H1 (cell line): ENCODE data around the gene SLC6A6. TPM values are rescaled to one million over a fixed set of nuclear protein-coding genes. Genes with fewer than 3 reads are reported as not detected.

Source experiments
- CTCF ChIA-PET: fragments of 300-600 bp; sonication (Branson Sonifier 250); formaldehyde crosslinking; loops from one replicate; lab custom pipeline; 2021; ENCODE audit not compliant: partially characterized antibody; lab: Charles Lee
- POLR2A ChIA-PET: fragments of 300-600 bp; sonication (Branson Sonifier 250); formaldehyde crosslinking; loops from one replicate; lab custom pipeline; 2021; ENCODE audit warnings: inconsistent platforms; ENCODE audit not compliant: partially characterized antibody; lab: Charles Lee
- DNase-seq, 2 experiments: peaks; one replicate each; pipeline versions ENCODE4 v3.0.0 to v3.0.0-alpha.2; 2010 to 2022; ENCODE audit warnings: low spot score in 2 of 2, low read depth in 1 of 2, mixed read lengths in 1 of 2
- FAIRE-seq: peaks from 2 replicates; lab custom pipeline; 2011; peaks lifted over from hg19 to GRCh38; lab: Jason Lieb, UNC
- H2AFZ ChIP-seq: 2 replicates; pipeline ENCODE4 v1.8.1; 2012; ENCODE audit warnings: low read length, inconsistent platforms
- H2AK5ac ChIP-seq: 2 replicates; pipeline ENCODE4 v1.6.1; 2013; ENCODE audit warnings: low read depth, low read length
- H2BK120ac ChIP-seq: replicated peaks from 2 replicates; pipeline ENCODE3; 2013; ENCODE audit warnings: low read depth, low read length, inconsistent platforms
- H2BK12ac ChIP-seq: 2 replicates; pipeline ENCODE4 v1.6.1; 2013; ENCODE audit warnings: low read depth, low read length
- H2BK15ac ChIP-seq: 2 replicates; pipeline ENCODE4 v1.6.1; 2013; ENCODE audit warnings: low read length
- H2BK20ac ChIP-seq: 2 replicates; pipeline ENCODE4 v1.6.1; 2013; ENCODE audit warnings: low read length
- H2BK5ac ChIP-seq: 2 replicates; pipeline ENCODE4 v1.6.1; 2013; ENCODE audit warnings: low read depth, low read length
- H3K14ac ChIP-seq: 2 replicates; pipeline ENCODE4 v1.6.1; 2013; ENCODE audit warnings: inconsistent platforms; ENCODE audit not compliant: insufficient read length
- H3K18ac ChIP-seq: 2 replicates; pipeline ENCODE4 v1.6.1; 2013; ENCODE audit warnings: low read length; ENCODE audit errors: extremely low read depth
- H3K23ac ChIP-seq: 2 replicates; pipeline ENCODE4 v1.6.1; 2013; ENCODE audit warnings: inconsistent platforms; ENCODE audit not compliant: insufficient read length
- H3K23me2 ChIP-seq: 2 replicates; pipeline ENCODE4 v1.6.1; 2013; ENCODE audit warnings: low read depth, low read length
- H3K27ac ChIP-seq: 2 replicates; pipeline ENCODE4 v1.6.1; 2011; ENCODE audit warnings: low read depth, low read length, inconsistent platforms
- H3K27me3 ChIP-seq, 4 experiments: replicated peaks in 1 of 4; 1 replicate in 1 of 4; 2 replicates in 3 of 4; pipeline versions ENCODE4 v1.6.1 to v1.8.1; 2011 to 2013; ENCODE audit warnings: low read length in 3 of 4, mild to moderate bottlenecking in 3 of 4, inconsistent platforms in 2 of 4, mixed read lengths in 2 of 4, moderate library complexity in 1 of 4; ENCODE audit not compliant: control insufficient read depth in 3 of 4, insufficient read depth in 3 of 4; ENCODE audit errors: extremely low read depth in 1 of 4
- H3K36me3 ChIP-seq, 4 experiments: 2 replicates each; pipeline versions ENCODE4 v1.6.1 to v1.8.1; 2011 to 2013; ENCODE audit warnings: mild to moderate bottlenecking in 4 of 4, low read length in 3 of 4, moderate library complexity in 2 of 4, control low read depth in 1 of 4, inconsistent platforms in 1 of 4; ENCODE audit not compliant: insufficient read depth in 4 of 4, control insufficient read depth in 2 of 4
- H3K4ac ChIP-seq: replicated peaks from 2 replicates; pipeline ENCODE3; 2013; ENCODE audit warnings: low read length, low read depth, mixed read lengths, inconsistent platforms; ENCODE audit not compliant: insufficient read length
- H3K4me1 ChIP-seq, 4 experiments: replicated peaks in 1 of 4; 1 replicate in 1 of 4; 2 replicates in 3 of 4; pipeline versions ENCODE4 v1.6.1 to v1.8.1; 2011 to 2013; ENCODE audit warnings: low read length in 3 of 4, inconsistent platforms in 2 of 4, mixed read lengths in 1 of 4; ENCODE audit not compliant: insufficient read depth in 4 of 4, control insufficient read depth in 3 of 4
- H3K4me2 ChIP-seq, 2 experiments: 2 replicates each; pipeline versions ENCODE4 v1.6.1 to v1.8.1; 2011 to 2013; ENCODE audit warnings: low read depth in 2 of 2, low read length in 2 of 2, control low read depth in 1 of 2, inconsistent platforms in 1 of 2, mild to moderate bottlenecking in 1 of 2; ENCODE audit not compliant: insufficient read depth in 1 of 2
- H3K4me3 ChIP-seq, 4 experiments: fragments of 200-600, 300-600 bp in 1 of 4; sonication (generic), shearing (Covaris generic), sonication (Bioruptor Twin) in 1 of 4; 2 replicates each; pipeline versions ENCODE4 v1.5.1 to v1.8.1; 2011 to 2016; ENCODE audit warnings: low read length in 4 of 4, low read depth in 3 of 4, control low read depth in 2 of 4, inconsistent platforms in 2 of 4, mild to moderate bottlenecking in 2 of 4, mixed read lengths in 1 of 4, moderate library complexity in 1 of 4; ENCODE audit not compliant: insufficient read depth in 2 of 4; ENCODE audit errors: extremely low read depth in 1 of 4
- H3K56ac ChIP-seq: replicated peaks from 2 replicates; pipeline ENCODE3; 2013; ENCODE audit warnings: low read depth, mild to moderate bottlenecking, mixed read lengths, low read length, inconsistent platforms; ENCODE audit not compliant: insufficient read length
- H3K79me1 ChIP-seq: 2 replicates; pipeline ENCODE4 v1.6.1; 2013; ENCODE audit warnings: low read depth, low read length, control low read depth
- H3K79me2 ChIP-seq, 2 experiments: 2 replicates each; pipeline versions ENCODE4 v1.6.1 to v1.8.1; 2012 to 2013; ENCODE audit warnings: low read length in 2 of 2, mild to moderate bottlenecking in 2 of 2, inconsistent platforms in 1 of 2; ENCODE audit not compliant: insufficient read depth in 2 of 2, control insufficient read depth in 1 of 2
- H3K9ac ChIP-seq, 4 experiments: replicated peaks in 1 of 4; 1 replicate in 1 of 4; 2 replicates in 3 of 4; pipeline versions ENCODE4 v1.6.1 to v1.8.1; 2011 to 2013; ENCODE audit warnings: low read depth in 3 of 4, low read length in 3 of 4, control low read depth in 2 of 4, mild to moderate bottlenecking in 2 of 4, moderate library complexity in 2 of 4, inconsistent platforms in 1 of 4; ENCODE audit errors: extremely low read depth in 1 of 4
- H3K9me3 ChIP-seq, 2 experiments: 2 replicates each; pipeline versions ENCODE4 v1.6.1 to v1.8.1; 2012 to 2013; ENCODE audit warnings: mild to moderate bottlenecking in 2 of 2, moderate library complexity in 2 of 2, control low read depth in 1 of 2, inconsistent platforms in 1 of 2, low read depth in 1 of 2, low read length in 1 of 2, mixed read lengths in 1 of 2; ENCODE audit not compliant: insufficient read depth in 2 of 2
- H4K20me1 ChIP-seq, 2 experiments: replicated peaks in 1 of 2; 2 replicates each; pipeline versions ENCODE3 to v1.8.1; 2011 to 2013; ENCODE audit warnings: inconsistent platforms in 2 of 2, low read length in 2 of 2, mild to moderate bottlenecking in 1 of 2; ENCODE audit not compliant: insufficient read depth in 2 of 2, control insufficient read depth in 1 of 2
- H4K5ac ChIP-seq: 2 replicates; pipeline ENCODE4 v1.6.1; 2013; ENCODE audit warnings: low read length, low read depth, mixed read lengths, inconsistent platforms; ENCODE audit not compliant: insufficient read length
- H4K8ac ChIP-seq: 2 replicates; pipeline ENCODE4 v1.8.0; 2013; ENCODE audit warnings: mild to moderate bottlenecking, moderate library complexity, low read length, inconsistent platforms; ENCODE audit not compliant: insufficient read depth; ENCODE audit errors: extremely low read depth
- H4K91ac ChIP-seq: replicated peaks from 2 replicates; pipeline ENCODE3; 2013; ENCODE audit warnings: low read length, mixed read lengths, inconsistent platforms; ENCODE audit not compliant: insufficient read length
- ATF2 ChIP-seq: IDR thresholded peaks from 2 replicates; pipeline ENCODE4 v1.6.1; 2012; ENCODE audit warnings: low read length, inconsistent platforms
- ATF3 ChIP-seq: IDR thresholded peaks from 2 replicates; pipeline ENCODE4 v1.6.1; 2011; ENCODE audit warnings: low read depth, mild to moderate bottlenecking, low read length; ENCODE audit not compliant: insufficient read depth
- BRCA1 ChIP-seq: IDR thresholded peaks from 2 replicates; pipeline ENCODE4 v1.6.1; 2012; ENCODE audit warnings: low read depth, low read length, improper control_type of control experiment
- MAFK ChIP-seq: IDR thresholded peaks from 2 replicates; pipeline ENCODE4 v1.6.1; 2012; ENCODE audit warnings: low read depth, mild to moderate bottlenecking, improper control_type of control experiment, low read length
- POLR2AphosphoS5 ChIP-seq: IDR thresholded peaks from 2 replicates; pipeline ENCODE4 v1.6.1; 2011; ENCODE audit warnings: low read depth, low read length
- RXRA ChIP-seq: IDR thresholded peaks from 2 replicates; pipeline ENCODE4 v1.6.1; 2011; ENCODE audit warnings: low read depth, mild to moderate bottlenecking, low read length, moderate library complexity; ENCODE audit not compliant: insufficient read depth
- SP4 ChIP-seq: IDR thresholded peaks from 2 replicates; pipeline ENCODE4 v1.6.1; 2012; ENCODE audit warnings: low read length, inconsistent platforms
- WGBS, 2 experiments: shearing (Covaris generic) in 1 of 2; methylation state at CpG; one replicate each; pipeline versions ENCODE4 v1.1.6 to v1.1.7; 2013 to 2015; ENCODE audit warnings: low lambda C conversion rate in 2 of 2, mixed read lengths in 2 of 2, inconsistent platforms in 1 of 2, low coverage in 1 of 2, missing lambda C conversion rate in 1 of 2; ENCODE audit not compliant: insufficient replicate concordance in 2 of 2, insufficient coverage in 1 of 2, insufficient read length in 1 of 2; ENCODE audit errors: extremely low coverage in 1 of 2, missing lambda C conversion rate in 1 of 2; 5-methylcytosine and 5-hydroxymethylcytosine counted together
- polyA plus RNA-seq, 7 experiments: library from polyadenylated mRNA; depleted of rRNA in 3 of 7; stranded (reverse) in 5 of 7; unstranded in 2 of 7; fragments of >200 nt in 5 of 7; fragments of 200-250 nt in 2 of 7; gene quantifications; 1 replicate in 5 of 7; 2 replicates in 1 of 7; 4 replicates in 1 of 7; pipeline versions ENCODE4 v1.2.1 to v1.2.3, GENCODE V29; 2011 to 2013; ENCODE audit warnings: missing spikeins in 2 of 7, mixed read lengths in 2 of 7
- total RNA-seq: library from RNA; stranded (reverse); fragmentation: NEBNext Ultra II Directional; extraction: Animal tissue kit (Norgen Biotek cat#: 25700); gene quantifications from 2 replicates; pipeline ENCODE4 v1.2.1, GENCODE V29; 2021

SLC6A6 gene
- total and polyA plus RNA-seq, 2 of the 8 experiments (the other 6 are each of a cell fraction or from before 2014, with no cell fraction given): 66.2 to 144 TPM

GRCh38 chr3:14441240-14441919, 39.0 kb downstream of the SLC6A6 start:
- no peak overlapping the region for H3K18ac ChIP-seq
- TF ChIP-seq MAFK (no peak), SP4 (no peak), RXRA (no peak), POLR2AphosphoS5 (no peak), ATF2 (no peak), BRCA1 (no peak), ATF3 (no peak)
- TF ChIP-seq, all 59 proteins: peak for 0
- no peak overlapping the region for H2BK120ac ChIP-seq
- no peak overlapping the region for H2BK12ac ChIP-seq
- H4K8ac ChIP-seq: no peak overlapping the region
- peaks cover 15 to 32% of the 10 kb centered on the region in 2 experiments for H4K20me1 ChIP-seq
- no peak overlapping the region for H2BK20ac ChIP-seq
- no peak overlapping the region for H2AK5ac ChIP-seq
- WGBS, 2 experiments: 90% methylated on average over 17 of the region's 18 CpGs; no CpG with 5 or more reads in 1 of the 2 experiments
- no peak overlapping the region for H3K56ac ChIP-seq
- H3K27ac ChIP-seq: no peak overlapping the region
- peaks cover 41% of the 10 kb centered on the region for H3K79me1 ChIP-seq
- no peak overlapping the region for H3K4me3 ChIP-seq
- H3K79me2 ChIP-seq: peaks cover 3 to 51% of the 10 kb centered on the region in 2 experiments; a peak in 3 of 4 replicates
- no peak for FAIRE-seq
- ChIA-PET POLR2A (interaction anchor here (0.6 to 2.3 kb wide), 7 partner anchors 8 to 263 kb away, joined by 3 to 4 read pairs (median 3); partner anchors contain the start of genes LSM3 and XPC), CTCF (interaction anchor here (0.7 to 3.0 kb wide), 14 partner anchors 9 to 238 kb away, joined by 3 to 12 read pairs (median 3); no protein-coding TSS in a partner anchor)
- no peak overlapping the region for H3K4ac ChIP-seq
- H2BK5ac ChIP-seq: peak overlapping the region; percentile 53
- no peak for DNase-seq
- no peaks in the 10 kb centered on the region for H3K23me2 ChIP-seq
- no peak overlapping the region for H3K4me2 ChIP-seq
- H4K91ac ChIP-seq: no peak overlapping the region
- H3K4me1 ChIP-seq: peaks cover 5 to 16% (median 9%) of the 10 kb centered on the region in 4 experiments
- no peak overlapping the region for H4K5ac ChIP-seq
- no peak overlapping the region for H3K23ac ChIP-seq
- no peak overlapping the region for H2AFZ ChIP-seq
- H3K9ac ChIP-seq: no peak overlapping the region
- no peak overlapping the region for H3K14ac ChIP-seq
- H3K9me3 ChIP-seq: no peaks in the 10 kb centered on the region
- no peaks in the 10 kb centered on the region; a peak in 1 of 7 replicates for H3K27me3 ChIP-seq
- no peak overlapping the region for H2BK15ac ChIP-seq
- peaks cover 6 to 21% (median 9%) of the 10 kb centered on the region in 4 experiments; a peak in 7 of 8 replicates for H3K36me3 ChIP-seq
